Mucosa of stomach (tissue), 1 donor: ENCODE data around the gene OTOS.

Experiments
- H3K27me3 ChIP-seq: one replicate; pipeline ENCODE4 v1.7.0; 2013; ENCODE audit warnings: mild to moderate bottlenecking, low read length; ENCODE audit not compliant: control insufficient read depth, insufficient read depth
- H3K36me3 ChIP-seq: one replicate; pipeline ENCODE4 v1.7.0; 2013; ENCODE audit warnings: low read length; ENCODE audit not compliant: control insufficient read depth, insufficient read depth
- H3K4me1 ChIP-seq: one replicate; pipeline ENCODE4 v1.7.0; 2013; ENCODE audit warnings: mild to moderate bottlenecking, low read length; ENCODE audit not compliant: control insufficient read depth, insufficient read depth
- H3K4me3 ChIP-seq: one replicate; pipeline ENCODE4 v1.7.0; 2013; ENCODE audit warnings: low read length
- H3K9ac ChIP-seq: one replicate; pipeline ENCODE4 v1.7.0; 2013; ENCODE audit warnings: mild to moderate bottlenecking, low read length, moderate library complexity
- H3K9me3 ChIP-seq: one replicate; pipeline ENCODE4 v1.7.0; 2013; ENCODE audit warnings: mild to moderate bottlenecking, low read length, moderate library complexity; ENCODE audit not compliant: control insufficient read depth
- donor health status: Pancreatic carcinoma.

Gene OTOS

GRCh38 chr2:240112914-240113690, 27.4 kb downstream of the OTOS start:
- no peak overlapping the region for H3K4me3 ChIP-seq
- H3K9ac ChIP-seq = no peak overlapping the region
- H3K9me3 ChIP-seq = no peaks in the 10 kb centered on the region
- H3K27me3 ChIP-seq = peaks cover 5% of the 10 kb centered on the region
- H3K4me1 ChIP-seq = no peaks in the 10 kb centered on the region
- H3K36me3 ChIP-seq = no peaks in the 10 kb centered on the region

- Histone ChIP-seq H3K4me1 (no peaks in the 10 kb centered on the region), H3K27me3 (peaks cover 8% of the 10 kb centered on the region), H3K4me3 (no peak overlapping the region), H3K9me3 (no peaks in the 10 kb centered on the region), H3K9ac (no peak overlapping the region), H3K36me3 (no peaks in the 10 kb centered on the region)
These were observed 29.2 kb downstream of the OTOS start for GRCh38 chr2:240111253-240111652.

- Histone ChIP-seq H3K4me1 (no peaks in the 10 kb centered on the region), H3K4me3 (no peak overlapping the region), H3K9me3 (no peaks in the 10 kb centered on the region), H3K36me3 (no peaks in the 10 kb centered on the region), H3K9ac (no peak overlapping the region), H3K27me3 (peaks cover 8% of the 10 kb centered on the region)
These were observed 31.1 kb downstream of the OTOS start for GRCh38 chr2:240109386-240109785.

- H3K27me3 ChIP-seq = peaks cover 3% of the 10 kb centered on the region
- H3K9me3 ChIP-seq = no peaks in the 10 kb centered on the region
- H3K4me3 ChIP-seq = no peak overlapping the region
- H3K9ac ChIP-seq = no peak overlapping the region
- H3K4me1 ChIP-seq = no peaks in the 10 kb centered on the region
- no peaks in the 10 kb centered on the region for H3K36me3 ChIP-seq
These were observed 33.0 kb downstream of the OTOS start for GRCh38 chr2:240107477-240107796.

GRCh38 chr2:240106765-240107476, 33.5 kb downstream of the OTOS start:
- Histone ChIP-seq H3K27me3 (peaks cover 3% of the 10 kb centered on the region), H3K9me3 (no peaks in the 10 kb centered on the region), H3K36me3 (no peaks in the 10 kb centered on the region), H3K4me1 (no peaks in the 10 kb centered on the region), H3K4me3 (no peak overlapping the region), H3K9ac (no peak overlapping the region)

GRCh38 chr2:240105982-240106381, 34.5 kb downstream of the OTOS start:
- Histone ChIP-seq H3K9ac (no peak overlapping the region), H3K4me1 (no peaks in the 10 kb centered on the region), H3K4me3 (no peak overlapping the region), H3K36me3 (no peaks in the 10 kb centered on the region), H3K9me3 (no peaks in the 10 kb centered on the region), H3K27me3 (peaks cover 3% of the 10 kb centered on the region)

GRCh38 chr2:240103136-240103535, 37.3 kb downstream of the OTOS start:
- Histone ChIP-seq H3K9ac (no peak overlapping the region), H3K9me3 (no peaks in the 10 kb centered on the region), H3K4me1 (no peaks in the 10 kb centered on the region), H3K4me3 (no peak overlapping the region), H3K36me3 (no peaks in the 10 kb centered on the region), H3K27me3 (peaks cover 6% of the 10 kb centered on the region)

- H3K4me3 ChIP-seq = no peak overlapping the region
- H3K27me3 ChIP-seq = peaks cover 39% of the 10 kb centered on the region
- H3K9me3 ChIP-seq = no peaks in the 10 kb centered on the region
These were observed 42.1 kb downstream of the OTOS start for GRCh38 chr2:240098349-240098748.

GRCh38 chr2:240095556-240096523, 44.6 kb downstream of the OTOS start:
- Histone ChIP-seq H3K4me3 (no peak overlapping the region), H3K36me3 (no peaks in the 10 kb centered on the region), H3K9me3 (no peaks in the 10 kb centered on the region), H3K27me3 (peaks cover 39% of the 10 kb centered on the region), H3K4me1 (no peaks in the 10 kb centered on the region), H3K9ac (no peak overlapping the region)

More at GRCh38 chr2:240098349-240098748, 42.1 kb downstream of the OTOS start:
- H3K4me1 ChIP-seq = no peaks in the 10 kb centered on the region
- H3K9ac ChIP-seq = no peak overlapping the region
- no peaks in the 10 kb centered on the region for H3K36me3 ChIP-seq

GRCh38 chr2:240089306-240089705, 51.2 kb downstream of the OTOS start:
- Histone ChIP-seq H3K36me3 (no peaks in the 10 kb centered on the region), H3K9me3 (no peaks in the 10 kb centered on the region), H3K9ac (no peak overlapping the region), H3K4me3 (no peak overlapping the region), H3K27me3 (peaks cover under 1% of the 10 kb centered on the region), H3K4me1 (no peaks in the 10 kb centered on the region)
